ENCODE results near the gene MED12L.

DNA sequence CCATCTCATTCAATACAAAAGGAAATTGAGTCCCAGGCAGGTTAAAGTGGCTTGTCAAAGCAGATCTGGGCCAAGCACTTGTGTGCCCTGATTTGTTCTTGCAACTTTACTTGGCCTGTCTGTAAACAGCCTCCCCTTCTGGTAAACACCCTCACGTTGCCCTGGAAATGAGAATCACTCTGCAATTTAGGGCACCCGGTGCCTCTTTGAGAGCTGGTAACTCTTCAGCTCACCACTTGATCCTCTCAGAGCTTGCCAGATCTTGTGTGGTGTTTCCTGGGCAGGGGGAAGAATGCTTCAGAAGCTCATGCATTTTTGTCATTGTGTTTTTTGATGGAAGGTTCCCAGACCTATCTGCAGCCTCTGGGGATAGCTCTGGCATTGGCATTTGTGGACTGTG lies 11.3 kb downstream of the MED12L start:
- TF ChIP-seq POLR2AphosphoS5 (IDR thresholded peaks at IDR 0.05; ENCODE audit: borderline replicate concordance, low read depth, low read length) (no peak), FOXP2 (optimal IDR thresholded peaks at IDR 0.05; ENCODE audit: control extremely low read depth, extremely low read length, insufficient read depth) (no peak), EZH2 (IDR thresholded peaks at IDR 0.05) (no peak)

Data from SK-N-MC (cell line).